ENCODE measurements around the gene NAALADL2.

Gene NAALADL2

GRCh38 chr3:175193815-175194518 is 334.8 kb downstream of the NAALADL2 start:
- no peak for DNase-seq (ENCODE audit: extremely low read depth in 1 of 2, low read depth in 1 of 2)

- DNase-seq (ENCODE audit: extremely low read depth in 1 of 2, low read depth in 1 of 2), result no peak
These were observed 340.1 kb downstream of the NAALADL2 start for GRCh38 chr3:175198991-175199783.

- no peak for DNase-seq (ENCODE audit: extremely low read depth in 1 of 2, low read depth in 1 of 2)
These were observed 340.8 kb downstream of the NAALADL2 start for GRCh38 chr3:175199961-175200360.

- no peak for DNase-seq (ENCODE audit: extremely low read depth in 1 of 2, low read depth in 1 of 2)
These were observed 341.4 kb downstream of the NAALADL2 start for GRCh38 chr3:175200391-175201095.

- DNase-seq (ENCODE audit: extremely low read depth in 1 of 2, low read depth in 1 of 2), result no peak
These were observed 348.2 kb downstream of the NAALADL2 start for GRCh38 chr3:175207361-175207760.

- no peak for DNase-seq (ENCODE audit: extremely low read depth in 1 of 2, low read depth in 1 of 2)
These were observed 349.2 kb downstream of the NAALADL2 start for GRCh38 chr3:175208326-175208725.

GRCh38 chr3:175211466-175211865 is 352.3 kb downstream of the NAALADL2 start:
- DNase-seq (ENCODE audit: extremely low read depth in 1 of 2, low read depth in 1 of 2), result no peak

GRCh38 chr3:175212896-175213295 is 353.8 kb downstream of the NAALADL2 start:
- no peak for DNase-seq (ENCODE audit: extremely low read depth in 1 of 2, low read depth in 1 of 2)

- no peak for DNase-seq (ENCODE audit: extremely low read depth in 1 of 2, low read depth in 1 of 2)
These were observed 355.1 kb downstream of the NAALADL2 start for GRCh38 chr3:175214216-175214615.

- DNase-seq (ENCODE audit: extremely low read depth in 1 of 2, low read depth in 1 of 2), result no peak
These were observed 356.7 kb downstream of the NAALADL2 start for GRCh38 chr3:175215833-175216232.

- DNase-seq (ENCODE audit: extremely low read depth in 1 of 2, low read depth in 1 of 2), result no peak
These were observed 363.2 kb downstream of the NAALADL2 start for GRCh38 chr3:175222356-175222755.

GRCh38 chr3:175224051-175224450 is 364.9 kb downstream of the NAALADL2 start:
- no peak for DNase-seq (ENCODE audit: extremely low read depth in 1 of 2, low read depth in 1 of 2)

- no peak for DNase-seq (ENCODE audit: extremely low read depth in 1 of 2, low read depth in 1 of 2)
These were observed 367.3 kb downstream of the NAALADL2 start for GRCh38 chr3:175226444-175226843.

GRCh38 chr3:175227126-175227525 is 368.0 kb downstream of the NAALADL2 start:
- DNase-seq (ENCODE audit: extremely low read depth in 1 of 2, low read depth in 1 of 2), result no peak

- no peak for DNase-seq (ENCODE audit: extremely low read depth in 1 of 2, low read depth in 1 of 2)
These were observed 375.1 kb downstream of the NAALADL2 start for GRCh38 chr3:175233957-175234940.

GRCh38 chr3:175238801-175239200 is 379.7 kb downstream of the NAALADL2 start:
- DNase-seq (ENCODE audit: extremely low read depth in 1 of 2, low read depth in 1 of 2), result no peak

- DNase-seq (ENCODE audit: extremely low read depth in 1 of 2, low read depth in 1 of 2), result no peak
These were observed 381.8 kb downstream of the NAALADL2 start for GRCh38 chr3:175240921-175241320.

GRCh38 chr3:175242243-175242642 is 383.1 kb downstream of the NAALADL2 start:
- DNase-seq (ENCODE audit: extremely low read depth in 1 of 2, low read depth in 1 of 2), result no peak

- DNase-seq (ENCODE audit: extremely low read depth in 1 of 2, low read depth in 1 of 2), result no peak
These were observed 387.1 kb downstream of the NAALADL2 start for GRCh38 chr3:175246234-175246633.

GRCh38 chr3:175246766-175247165 is 387.6 kb downstream of the NAALADL2 start:
- no peak for DNase-seq (ENCODE audit: extremely low read depth in 1 of 2, low read depth in 1 of 2)
